HG03103 (cell line): ENCODE measurements around the gene NUDT5.
"Not testable (repeated sequence)": the region's sequence is repeated elsewhere in the genome, so short reads cannot be mapped to it uniquely, and the experiment has no call there.

Experiments
- ATAC-seq: cut with Tn5 transposase; IDR thresholded peaks from one replicate; pipeline ENCODE4 v1.9.1; 2021; ENCODE audit warnings: low read depth; ENCODE audit not compliant: unreplicated experiment

NUDT5 gene

DNA sequence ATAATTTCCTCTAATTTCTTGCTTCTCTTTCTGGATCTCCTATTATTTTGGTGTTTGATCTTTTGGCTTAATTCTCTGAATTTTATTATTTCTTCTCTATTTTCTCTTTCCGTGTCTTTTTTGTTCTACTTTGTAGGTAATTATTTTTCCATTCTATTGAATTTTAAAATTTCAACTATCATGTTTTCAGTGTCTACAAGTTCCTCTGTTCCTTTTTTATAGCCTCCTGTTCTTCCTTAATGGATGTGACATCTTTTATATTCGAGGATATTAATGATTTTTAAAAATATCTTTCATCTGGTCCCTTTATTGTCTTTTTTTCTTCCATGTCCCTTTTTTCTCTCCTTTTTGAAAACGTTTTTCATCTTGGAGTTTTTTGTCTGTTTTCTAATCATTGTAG is 11.4 kb upstream of the NUDT5 start:
- no peak for ATAC-seq

GRCh38 chr10:12205082-12205481 is 9.4 kb upstream of the NUDT5 start:
- ATAC-seq: no peak

GRCh38 chr10:12202226-12202625 is 6.5 kb upstream of the NUDT5 start:
- no peak for ATAC-seq

- no peak for ATAC-seq
Observed at GRCh38 chr10:12201543-12201942, 5.9 kb upstream of the NUDT5 start.

GRCh38 chr10:12200850-12201249 is 5.2 kb upstream of the NUDT5 start:
- ATAC-seq: no peak

GRCh38 chr10:12198156-12198555 is 2.5 kb upstream of the NUDT5 start:
- no peak for ATAC-seq

DNA sequence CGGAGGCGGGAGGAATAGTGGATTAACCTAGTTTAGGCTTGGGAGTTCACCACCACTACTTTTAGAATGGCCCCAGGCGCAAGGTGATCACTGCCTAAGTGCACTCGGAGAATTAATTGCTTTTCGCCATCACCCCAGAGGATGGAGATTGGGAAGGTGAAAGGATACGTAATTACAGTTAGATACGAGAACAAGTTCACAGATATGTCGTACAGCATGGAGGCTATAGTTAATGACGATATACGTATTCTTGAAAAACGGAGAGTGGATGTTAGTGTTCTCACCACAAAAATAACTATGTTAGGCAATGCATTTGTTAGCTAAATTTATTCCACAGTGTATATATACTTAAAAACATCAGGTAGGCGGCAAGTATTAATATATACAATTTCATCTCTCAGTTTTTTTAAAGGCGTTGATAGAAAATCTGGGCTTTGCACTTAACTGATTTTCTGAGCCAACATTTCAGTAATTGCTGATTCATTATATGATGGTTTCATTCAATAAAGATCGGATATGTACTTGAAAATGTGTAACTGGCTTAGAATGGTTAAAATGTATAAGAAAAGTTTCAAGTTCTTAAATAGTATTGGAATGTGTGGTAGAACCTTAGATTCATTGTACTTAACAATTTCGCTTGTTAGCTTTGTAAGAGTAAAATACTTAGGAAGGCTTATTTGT is 980 bp upstream of the NUDT5 start:
- ATAC-seq: no peak

GRCh38 chr10:12195281-12195602 is 449 bp downstream of the NUDT5 start:
- ATAC-seq: no peak

DNA sequence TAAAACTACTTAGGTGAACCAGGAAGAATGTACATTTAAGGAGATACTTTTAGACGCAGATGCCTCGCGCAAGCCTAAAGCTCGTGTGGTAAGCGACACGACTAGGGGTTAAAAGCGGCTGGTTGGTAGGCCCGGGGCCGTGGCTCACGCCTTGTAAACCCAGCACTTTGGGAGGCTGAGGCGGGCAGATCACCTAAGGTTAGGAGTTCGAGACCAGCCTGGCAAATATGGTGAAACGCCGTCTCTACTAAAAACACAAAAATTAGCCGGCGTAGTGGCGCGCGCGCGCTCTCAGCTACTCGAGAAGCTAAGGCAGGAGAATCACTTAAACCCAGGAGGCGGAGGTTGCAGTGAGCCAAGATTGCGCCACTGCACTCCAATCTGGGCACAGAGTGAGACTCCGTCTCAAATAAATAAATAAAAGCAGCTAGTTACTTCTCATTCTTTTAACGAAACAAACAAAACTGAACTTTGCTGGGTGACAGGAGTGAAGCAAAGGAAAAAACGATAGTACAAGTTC is 879 bp downstream of the NUDT5 start:
- ATAC-seq: no peak

GRCh38 chr10:12193193-12193592 is 2.5 kb downstream of the NUDT5 start:
- no peak for ATAC-seq

DNA sequence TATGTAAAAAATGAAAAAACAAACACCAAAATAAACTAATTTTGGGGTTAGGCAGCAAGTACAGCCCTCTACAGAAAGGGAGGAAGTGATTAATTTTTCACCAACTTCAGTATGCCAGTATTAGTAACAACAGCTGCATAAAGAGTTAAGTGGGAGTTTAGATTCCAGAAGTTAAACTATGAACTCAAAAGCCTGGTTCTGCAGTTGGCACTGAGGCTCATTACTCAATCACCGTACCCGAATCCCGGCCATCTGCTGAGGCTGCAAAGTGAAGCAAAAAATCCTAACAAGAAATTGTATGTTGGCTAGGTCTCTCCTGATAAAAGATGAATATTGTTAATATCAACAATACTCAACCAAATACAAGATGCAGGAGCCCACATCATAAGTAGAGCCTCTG is 4.0 kb downstream of the NUDT5 start:
- ATAC-seq: no peak

DNA sequence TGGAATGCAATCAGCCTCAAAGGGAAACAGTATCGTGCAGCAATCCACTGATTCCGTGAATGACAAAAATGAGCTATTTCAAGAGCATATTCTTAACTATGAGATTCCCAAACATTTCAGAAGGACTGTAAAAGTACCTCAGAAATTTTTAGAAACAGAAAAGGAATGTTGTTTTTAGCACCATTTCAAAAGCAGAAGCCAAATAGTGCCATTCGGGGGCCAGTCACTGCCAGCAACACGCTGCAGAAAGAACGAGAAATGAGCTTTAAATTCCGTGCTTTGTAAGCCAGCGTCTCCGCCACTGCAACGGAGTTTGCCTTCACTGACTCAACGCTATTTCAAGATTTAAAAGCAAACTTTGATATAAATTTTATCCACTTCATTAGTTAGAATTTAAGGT is 6.3 kb downstream of the NUDT5 start:
- ATAC-seq: no peak

DNA sequence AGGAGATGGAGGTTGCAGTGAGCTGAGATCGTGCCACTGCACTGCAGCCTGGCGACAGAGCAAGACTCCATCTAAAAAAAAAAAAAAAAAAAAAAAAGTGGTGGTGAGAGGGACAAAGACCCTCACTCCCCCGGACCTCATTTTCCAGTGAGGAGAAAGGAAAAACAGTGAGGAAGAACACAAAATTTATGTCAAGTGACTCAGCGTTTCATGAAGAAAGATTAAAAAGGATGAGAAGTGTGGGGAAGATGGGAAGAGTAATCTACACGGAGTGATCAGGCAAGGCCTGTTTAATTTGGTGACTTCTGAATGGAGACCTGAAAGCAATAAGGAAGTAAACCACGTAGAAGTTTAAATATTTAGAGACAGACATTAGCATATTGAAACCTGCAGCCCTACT is 7.0 kb downstream of the NUDT5 start:
- no peak for ATAC-seq

- ATAC-seq: no peak
Observed at GRCh38 chr10:12187321-12187905, 8.3 kb downstream of the NUDT5 start.

GRCh38 chr10:12186323-12186722 is 9.4 kb downstream of the NUDT5 start:
- ATAC-seq: no peak

DNA sequence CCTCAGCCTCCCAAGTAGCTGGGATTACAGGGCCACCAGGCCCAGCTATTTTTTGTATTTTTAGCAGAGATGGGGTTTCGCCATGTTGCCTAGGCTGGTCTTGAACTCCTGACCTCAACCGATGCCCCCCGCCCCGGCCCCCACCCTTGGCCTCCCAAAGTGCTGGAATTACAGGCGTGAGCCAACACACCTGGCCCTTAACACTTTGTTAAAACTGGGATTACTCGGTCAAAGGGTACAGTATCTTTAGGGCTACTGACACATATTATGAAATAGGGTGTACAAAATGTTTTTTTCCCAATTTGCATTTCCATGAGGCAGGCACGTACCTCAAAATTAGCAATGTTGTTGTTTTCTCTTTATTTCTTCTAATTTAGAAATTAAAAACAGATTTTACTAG is 11.5 kb downstream of the NUDT5 start:
- no peak for ATAC-seq

DNA sequence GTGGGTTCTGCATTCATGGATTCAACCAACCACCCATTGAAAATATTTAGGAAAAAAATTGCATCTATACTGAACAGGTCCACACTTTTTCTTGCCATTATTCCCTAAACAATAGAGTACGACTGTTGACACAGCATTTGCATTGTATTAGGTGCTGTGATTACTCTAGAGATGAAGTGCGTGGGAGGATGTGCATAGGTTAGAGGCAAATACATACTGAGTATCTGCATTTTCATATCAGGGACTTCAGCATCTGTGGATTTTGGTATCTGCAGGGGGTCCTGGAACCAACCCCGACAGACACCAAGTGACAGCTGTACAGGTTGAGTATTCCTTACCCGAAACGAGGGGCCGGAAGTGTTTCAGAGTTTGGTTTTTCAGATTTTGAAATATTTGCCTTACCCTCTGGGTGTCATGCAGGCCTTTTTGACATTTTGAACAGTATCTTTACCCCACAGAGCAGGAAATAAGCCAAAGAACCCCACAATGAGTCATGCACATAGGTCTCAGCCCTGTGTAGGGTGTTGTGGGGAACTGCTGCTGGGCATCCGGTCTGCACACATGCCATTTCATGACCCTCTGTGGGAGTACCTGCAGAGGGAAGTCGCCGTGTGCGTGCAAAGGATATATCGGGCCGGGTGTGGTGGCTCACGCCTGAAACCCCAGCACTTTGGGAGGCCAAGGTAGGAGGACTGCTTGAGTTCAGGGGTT is 14.5 kb downstream of the NUDT5 start:
- no peak for ATAC-seq

- ATAC-seq: no peak
Observed at GRCh38 chr10:12180221-12180974, 15.3 kb downstream of the NUDT5 start.

- ATAC-seq: no peak
Observed at GRCh38 chr10:12179606-12180170, 16.0 kb downstream of the NUDT5 start.

GRCh38 chr10:12177642-12178041 is 18.0 kb downstream of the NUDT5 start:
- no peak for ATAC-seq

DNA sequence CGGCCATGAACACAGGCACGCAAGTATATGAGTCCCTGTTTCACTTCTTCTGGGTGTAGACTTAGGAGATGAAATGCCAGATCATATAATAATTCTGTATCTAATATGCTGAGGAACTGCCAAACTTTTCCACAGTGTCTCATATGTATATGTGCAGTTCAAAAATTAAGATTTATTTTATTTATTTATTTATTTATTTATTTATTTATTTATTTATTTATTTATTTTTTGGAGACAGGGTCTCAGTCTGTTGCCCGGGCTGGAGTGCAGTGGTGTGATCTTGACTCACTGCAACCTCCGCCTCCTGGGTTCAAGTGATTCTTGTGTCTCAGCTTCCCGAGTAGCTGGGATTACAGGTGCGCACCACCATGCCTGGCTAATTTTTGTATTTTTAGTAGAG is 24.2 kb downstream of the NUDT5 start:
- not testable (repeated sequence) for ATAC-seq
